CD4-positive, alpha-beta T cell treated with Interleukin-2 at 100 ng/mL for 4 hours (primary cell): ENCODE results near the gene ROR1.
"Not testable (repeated sequence)": the region's sequence is repeated elsewhere in the genome, so short reads cannot be mapped to it uniquely, and the experiment has no call there.

ENCODE experiments used
- DNase-seq: peaks from one replicate; pipeline ENCODE4 v3.0.0-alpha.2; 2020; ENCODE audit warnings: low spot score

Gene ROR1

DNA sequence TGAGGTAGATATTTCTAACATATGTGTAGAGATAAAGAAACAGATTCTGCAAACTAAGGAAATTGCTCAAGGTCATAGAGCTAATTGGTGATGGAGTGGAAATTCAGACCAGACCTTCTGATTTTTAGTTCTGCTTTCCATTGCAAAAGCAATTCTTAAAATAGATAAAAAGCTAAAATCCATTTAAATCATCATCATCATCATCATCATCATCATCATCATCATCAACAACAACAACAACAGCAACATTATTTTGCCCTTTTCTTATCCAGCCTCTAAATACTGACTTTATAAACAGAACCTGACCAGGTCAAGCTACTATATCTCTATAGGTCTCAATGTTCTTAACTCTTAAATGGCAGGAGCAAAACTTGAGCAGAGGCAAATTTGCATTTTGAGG is 14.0 kb upstream of the ROR1 start:
- no peak for DNase-seq

DNA sequence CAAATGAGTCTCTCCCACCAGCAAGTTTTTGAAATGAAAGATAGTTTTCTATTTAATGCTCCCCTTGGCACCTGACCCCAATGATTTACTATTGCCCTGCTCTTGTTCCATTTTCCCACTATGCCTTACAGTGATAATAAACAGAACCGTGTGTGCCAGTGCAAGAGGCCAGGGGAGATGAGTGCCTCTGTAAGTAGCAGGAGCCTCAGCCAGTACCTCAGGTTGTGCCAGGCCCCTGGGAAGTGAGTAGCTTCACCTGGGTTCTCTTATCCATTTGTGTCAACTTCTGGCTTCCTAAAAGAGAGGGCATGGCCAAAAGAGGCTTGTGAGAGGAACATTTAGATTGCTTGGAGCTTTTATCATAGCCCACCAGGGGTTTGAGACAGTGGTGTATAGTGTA is 3.4 kb upstream of the ROR1 start:
- no peak for DNase-seq

DNA sequence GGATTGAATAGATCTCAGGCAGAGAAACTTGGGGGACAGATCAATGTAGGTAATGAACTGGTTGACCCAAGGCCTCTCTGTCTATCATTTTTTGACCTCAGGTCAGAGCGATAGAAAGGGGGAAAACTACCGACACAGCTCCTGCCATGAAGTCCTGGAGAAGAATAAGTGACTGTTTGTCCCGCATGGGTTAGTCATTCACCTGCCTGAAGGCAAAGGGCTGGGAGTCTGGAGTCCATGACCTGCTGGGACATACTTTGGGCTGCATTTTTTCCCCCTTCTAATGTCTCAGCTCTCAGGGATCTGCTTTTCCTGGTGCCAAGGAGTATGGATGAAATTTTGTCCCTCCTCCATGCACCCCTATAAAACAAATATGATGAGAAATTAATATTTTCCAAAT is 1.6 kb upstream of the ROR1 start:
- DNase-seq: no peak

DNA sequence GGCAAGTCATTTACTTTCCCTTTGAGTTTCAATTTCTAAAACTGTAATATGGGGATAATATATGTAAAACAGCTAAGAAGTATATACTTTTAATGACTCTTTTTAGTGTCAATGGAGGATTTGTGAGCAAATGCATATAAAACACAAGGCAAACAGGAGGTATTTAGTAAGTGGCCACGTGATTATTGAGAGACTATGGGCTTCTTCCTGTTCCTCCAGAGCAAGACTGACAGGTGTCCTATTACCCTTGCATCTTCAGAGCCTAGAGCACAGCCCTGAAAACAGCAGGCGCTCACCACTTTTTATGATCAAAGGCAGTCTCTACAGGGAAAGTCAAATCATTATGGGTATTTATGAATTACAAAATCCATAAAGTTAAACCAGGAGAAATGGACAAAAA is 941 bp upstream of the ROR1 start:
- no peak for DNase-seq

DNA sequence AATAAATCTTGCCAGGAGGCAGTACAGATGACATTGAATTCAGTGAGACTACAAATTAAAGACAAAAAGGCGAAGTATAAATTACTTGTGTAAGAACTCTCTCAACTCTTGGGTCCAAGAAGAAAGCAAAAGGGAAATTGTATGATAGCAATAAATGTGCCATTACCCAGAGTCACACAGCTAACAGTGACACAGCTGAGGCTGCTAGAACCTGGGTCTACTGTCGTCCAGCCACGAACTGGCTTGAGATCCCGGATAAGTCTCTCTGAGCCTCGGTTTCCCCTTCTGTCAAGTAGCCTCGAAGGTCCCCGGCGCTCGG is 362 bp upstream of the ROR1 start:
- no peak for DNase-seq

DNA sequence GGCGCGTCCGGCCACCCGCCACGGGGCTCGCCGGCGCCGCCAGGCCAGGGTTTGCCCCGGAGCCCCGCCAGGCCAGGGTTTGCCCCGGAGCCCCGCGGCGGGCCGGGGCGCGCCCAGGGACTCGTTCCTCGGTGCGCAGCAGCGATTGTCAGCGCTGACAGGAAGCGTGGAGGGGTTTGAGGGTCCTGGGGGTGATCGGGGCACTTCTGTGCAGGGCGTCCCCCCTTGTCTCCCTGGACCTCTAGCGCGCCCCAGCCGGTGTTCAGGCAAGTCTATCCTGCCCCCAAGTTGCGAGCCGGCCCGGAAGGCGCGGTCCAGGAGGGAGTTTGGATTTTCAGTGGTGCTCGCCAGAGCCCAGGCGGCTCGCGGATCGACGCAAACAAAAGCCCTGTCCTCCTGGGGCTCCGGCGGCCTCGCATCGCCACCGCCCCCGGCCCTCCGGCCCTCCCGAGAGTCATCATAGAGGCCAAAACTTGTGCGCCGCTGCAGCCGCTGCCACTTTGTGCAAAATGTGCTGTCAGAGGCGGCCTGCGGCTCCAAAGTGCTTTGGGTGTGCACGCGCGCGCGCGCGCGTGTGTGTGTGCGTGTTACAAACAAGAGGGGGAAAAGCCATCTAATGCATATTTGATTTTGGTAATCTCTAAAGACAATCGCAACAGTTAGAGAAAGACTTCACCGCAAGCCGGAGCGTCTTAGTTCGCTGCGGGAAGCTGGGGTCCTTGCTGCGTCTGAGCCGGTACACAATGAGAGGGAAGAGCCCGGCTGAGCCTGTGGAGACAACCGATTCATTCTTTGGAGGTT is 1.0 kb downstream of the ROR1 start:
- no peak for DNase-seq

DNA sequence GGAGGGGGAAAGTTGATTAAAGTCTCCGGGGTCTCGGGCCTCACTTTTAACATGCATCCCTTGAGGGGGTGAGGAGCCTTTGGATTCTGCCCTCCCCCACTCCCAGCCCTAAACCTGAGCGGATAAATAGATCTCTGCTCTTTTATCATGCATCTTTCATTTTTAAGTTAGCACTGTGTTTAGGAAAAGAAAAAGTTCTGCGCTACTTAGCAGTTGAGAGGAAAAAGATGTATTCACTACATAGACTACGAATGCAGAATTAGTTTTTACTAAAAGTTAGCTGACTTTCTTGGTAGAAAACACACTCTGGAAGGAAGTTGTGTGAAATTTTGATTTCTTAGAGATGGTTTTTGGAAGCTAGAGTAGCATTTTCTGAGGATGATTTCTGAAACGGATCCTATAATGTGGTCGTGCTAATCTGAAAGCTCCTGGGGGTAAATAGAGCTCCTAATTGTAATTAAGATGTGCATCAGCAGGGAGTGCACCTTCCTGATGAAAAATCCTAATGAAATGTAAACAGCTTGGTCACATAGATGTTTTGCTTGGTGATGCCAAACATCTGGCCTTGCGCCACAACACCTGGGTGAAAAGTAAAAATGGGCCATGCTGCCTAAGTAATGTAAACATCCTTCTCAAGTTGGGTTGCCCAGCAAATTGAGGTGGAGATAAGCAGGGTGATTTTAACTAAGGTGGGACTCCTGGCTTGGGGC is 1.8 kb downstream of the ROR1 start:
- no peak for DNase-seq

DNA sequence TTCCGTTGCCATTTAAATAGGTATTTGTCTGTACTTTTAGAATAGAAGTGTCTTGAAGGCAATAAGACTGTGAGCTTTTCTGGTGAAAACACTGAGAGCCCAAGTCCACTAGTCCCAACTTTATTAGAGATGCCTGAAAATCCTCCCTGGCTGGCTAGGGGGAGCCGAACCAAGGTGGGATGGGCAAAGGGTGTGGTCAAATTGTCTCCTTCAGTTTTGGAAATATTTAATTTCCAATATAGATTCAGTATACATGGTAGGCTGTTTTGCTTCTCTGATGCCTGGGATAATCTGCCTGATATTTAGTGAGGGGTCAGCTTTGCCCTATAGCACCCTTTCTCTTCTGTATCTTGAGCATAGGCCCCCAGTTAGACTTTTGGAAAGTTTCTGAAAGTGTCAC is 3.5 kb downstream of the ROR1 start:
- DNase-seq: no peak

DNA sequence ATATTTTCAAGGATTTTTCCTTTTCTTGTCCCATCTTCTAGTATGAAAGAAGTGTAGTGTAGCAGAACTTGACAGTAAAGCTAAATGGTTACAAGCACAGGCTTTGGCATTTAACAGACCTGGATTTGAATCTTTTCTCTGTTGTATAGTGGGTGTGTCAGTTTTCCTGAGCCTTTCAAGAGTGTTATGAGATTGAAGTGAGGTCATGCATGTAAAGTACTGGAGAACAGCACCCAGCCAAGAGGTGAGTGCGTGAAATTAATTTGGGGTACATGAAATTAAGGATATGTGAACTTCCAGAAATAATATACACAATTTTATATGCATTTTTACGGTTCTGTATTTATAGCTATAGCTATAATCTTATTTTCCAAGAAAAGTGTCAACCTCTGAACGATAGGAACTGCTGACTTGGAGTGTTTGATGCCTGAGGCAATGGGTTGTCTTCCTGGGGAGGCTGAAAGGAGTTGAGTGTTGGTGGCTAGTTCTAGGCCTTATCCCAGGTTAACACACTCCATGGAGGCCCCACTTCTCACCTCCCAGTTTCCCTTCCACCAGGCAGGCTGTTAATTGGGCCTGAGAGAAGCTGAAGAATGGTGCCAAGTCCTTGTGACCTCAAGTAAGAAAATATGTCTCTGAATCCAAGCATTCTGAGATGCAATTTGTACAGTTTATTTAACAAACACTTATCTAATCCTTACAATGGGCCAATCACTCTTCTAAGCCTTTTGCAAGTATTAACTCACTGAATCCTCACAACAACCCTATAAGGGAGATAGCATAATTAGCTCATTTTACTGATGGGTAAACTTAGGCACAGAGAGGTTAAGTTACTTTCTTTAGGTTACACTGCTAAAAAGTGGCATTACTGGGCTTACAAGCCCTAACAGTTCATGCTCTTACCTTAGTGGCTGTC is 4.4 kb downstream of the ROR1 start:
- DNase-seq: no peak

DNA sequence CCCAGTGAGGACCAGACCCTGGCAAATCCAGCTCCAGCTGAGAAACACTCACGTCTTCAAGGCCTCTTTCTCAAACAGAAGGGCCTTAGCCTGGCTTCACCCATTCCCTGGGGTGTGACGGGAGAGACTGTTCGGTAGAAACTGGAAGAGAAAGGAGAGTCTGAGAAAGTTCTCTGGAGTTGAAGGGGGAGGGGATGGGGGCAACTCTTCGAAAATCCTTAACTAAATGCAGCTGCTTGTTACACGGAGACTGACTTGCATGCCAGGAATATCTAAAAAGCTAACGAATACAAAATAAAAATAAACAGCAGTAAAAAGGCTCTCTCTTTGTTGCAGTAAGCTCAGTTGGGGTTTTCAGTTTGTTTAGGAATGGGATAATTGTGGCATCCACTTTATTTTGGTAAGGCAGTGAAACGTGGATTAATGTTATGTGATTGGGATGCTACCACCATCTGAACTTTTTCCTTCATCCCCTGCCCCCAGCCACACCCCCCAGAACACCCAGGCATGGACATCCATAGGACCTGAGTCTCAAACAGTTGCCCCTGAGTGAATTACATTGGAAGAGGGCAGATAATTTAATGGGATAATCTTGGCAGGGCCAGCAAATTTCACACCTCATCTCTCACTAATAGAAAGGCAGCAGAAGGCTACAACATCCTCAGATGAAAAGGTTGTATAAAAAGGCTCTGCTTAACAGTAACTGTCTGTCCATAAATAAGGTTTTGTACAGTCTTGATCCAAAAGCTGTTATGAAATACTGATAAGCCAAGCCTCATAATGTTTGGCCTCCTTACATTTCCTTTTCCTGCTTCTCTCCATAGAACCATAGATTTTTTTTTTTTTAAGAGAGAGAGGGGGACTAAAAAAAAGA is 5.8 kb downstream of the ROR1 start:
- DNase-seq: no peak

DNA sequence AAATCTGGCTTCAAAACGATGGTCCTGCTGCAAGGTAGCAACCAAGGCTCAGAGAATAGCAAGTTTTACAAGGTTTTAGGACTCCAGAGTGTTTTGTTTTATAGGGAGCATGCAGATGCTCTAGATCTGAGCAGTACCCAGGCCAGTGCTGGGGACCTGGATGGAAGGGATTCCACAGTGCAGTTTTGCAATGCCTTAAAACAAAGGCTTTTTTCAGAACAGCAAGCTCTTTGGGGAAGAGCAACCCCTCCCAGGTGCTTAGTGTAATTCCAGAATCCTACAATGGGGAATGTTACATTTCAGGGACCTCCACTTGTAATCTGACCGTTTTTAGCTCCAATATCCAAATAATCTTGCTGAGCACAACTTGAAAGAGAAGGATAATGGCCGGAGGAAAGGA is 6.7 kb downstream of the ROR1 start:
- no peak for DNase-seq

DNA sequence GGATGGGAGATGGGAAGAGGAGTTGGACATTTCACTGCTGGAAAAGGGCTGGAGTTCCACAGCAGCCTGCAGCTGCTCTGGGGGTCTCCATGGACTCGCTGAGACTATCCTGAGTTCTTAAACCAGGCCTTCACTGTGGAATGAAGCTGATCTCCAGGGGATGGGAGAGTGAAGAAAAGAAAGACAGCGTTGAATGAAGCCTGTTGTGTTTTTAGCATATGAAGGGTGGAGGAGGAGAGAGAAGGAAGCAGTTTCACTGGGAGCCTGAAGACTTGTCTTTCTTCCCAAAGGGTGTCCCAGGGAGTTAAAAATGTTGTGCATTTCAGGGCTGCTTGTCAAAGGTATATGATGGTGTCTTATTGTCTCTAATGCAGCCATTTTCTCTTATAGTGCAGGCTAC is 9.2 kb downstream of the ROR1 start:
- DNase-seq: no peak

DNA sequence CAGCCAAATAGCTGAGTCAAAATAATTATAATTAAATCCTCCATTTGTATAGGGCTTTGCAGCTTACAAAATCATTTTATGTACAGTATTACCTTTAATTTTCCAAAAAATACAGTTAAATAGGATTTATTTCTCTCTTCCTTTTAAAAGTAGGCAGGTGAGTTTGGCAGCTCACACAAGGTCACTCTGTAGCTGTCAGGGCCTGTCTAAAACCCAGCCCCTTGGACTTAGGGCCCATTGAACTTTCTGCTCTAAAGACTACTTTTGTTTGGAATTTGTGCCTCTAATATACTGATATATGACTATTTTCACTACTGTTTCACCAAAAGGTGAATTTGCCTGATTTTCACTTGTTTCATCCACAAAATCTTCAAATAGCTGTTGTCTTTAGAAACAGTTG is 10.3 kb downstream of the ROR1 start:
- no peak for DNase-seq

DNA sequence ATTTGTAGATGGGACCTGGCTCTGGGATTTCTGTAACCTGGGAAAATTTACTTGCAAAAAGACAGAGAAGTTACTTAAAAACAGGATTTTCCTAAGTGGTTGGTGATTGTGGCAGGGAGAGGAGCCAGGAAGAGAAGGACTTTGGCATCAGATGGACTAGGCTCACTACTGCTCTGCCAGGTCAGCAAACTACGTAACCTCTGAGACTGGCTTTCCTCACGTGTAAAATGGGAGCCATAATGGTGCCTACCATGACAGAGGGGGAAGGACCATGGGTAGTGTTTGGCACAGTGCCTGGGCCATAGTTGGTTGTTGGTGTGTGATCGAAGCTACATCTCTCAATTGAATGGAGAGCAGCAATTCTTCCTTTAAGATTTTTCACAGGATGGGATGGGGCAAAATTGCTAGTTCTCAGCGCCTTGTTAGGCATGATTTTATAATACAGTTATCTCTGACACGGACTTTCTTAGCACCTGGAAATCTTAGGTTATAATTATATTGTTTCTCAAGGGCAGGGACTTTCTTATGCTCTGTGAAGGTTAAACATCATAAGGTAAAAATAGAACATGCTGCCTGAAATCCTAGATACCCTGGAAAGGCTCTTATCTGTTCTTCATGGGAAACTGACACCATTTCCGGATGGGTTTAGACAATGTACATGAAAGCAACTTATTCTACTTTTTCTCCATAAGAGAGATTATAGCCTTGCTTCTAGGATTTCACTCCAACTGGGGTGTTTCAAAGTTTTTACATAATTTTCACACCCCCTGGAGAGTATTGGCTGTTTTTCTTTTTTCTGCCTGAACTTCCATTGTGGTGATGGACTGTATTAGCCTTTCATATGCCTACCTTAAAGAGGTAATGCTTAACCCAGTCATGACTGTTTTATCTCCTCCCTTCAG is 10.9 kb downstream of the ROR1 start:
- no peak for DNase-seq

DNA sequence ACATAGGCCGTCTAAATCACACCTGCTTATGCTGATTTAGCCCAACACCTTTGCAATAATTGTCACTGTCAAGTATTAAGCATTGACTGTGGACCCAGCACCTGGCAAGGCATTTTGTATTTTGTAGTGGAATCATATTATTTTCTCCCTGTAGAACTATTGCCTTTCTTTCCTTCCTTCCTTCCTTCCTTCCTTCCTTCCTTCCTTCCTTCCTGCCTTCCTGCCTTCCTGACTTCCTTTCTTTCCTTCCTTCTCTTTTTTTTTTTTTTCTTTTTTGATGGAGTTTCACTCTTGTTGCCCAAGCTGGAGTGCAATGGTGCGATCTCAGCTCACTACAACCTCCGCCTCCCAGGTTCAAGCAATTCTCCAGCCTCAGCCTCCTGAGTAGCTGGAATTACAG is 13.5 kb downstream of the ROR1 start:
- not testable (repeated sequence) for DNase-seq

DNA sequence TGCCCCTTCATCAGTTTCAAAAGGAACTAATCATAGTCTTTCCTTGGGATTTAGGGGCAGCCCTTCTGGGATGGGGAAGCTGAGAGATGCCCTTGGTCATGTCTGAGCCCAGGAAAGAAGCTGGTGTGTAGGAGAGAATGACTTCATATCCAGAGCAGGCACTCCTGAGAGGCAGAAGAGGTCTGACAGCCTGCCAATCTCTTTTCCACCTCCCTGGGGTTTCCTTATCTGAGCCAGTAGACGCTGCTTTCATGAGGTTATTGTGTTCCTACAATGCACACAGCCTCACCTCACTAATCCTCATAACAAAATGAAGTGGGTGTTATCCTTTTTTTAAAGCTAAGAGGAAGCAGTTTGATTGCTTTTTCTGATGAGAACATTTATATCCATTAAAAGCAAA is 14.1 kb downstream of the ROR1 start:
- no peak for DNase-seq

DNA sequence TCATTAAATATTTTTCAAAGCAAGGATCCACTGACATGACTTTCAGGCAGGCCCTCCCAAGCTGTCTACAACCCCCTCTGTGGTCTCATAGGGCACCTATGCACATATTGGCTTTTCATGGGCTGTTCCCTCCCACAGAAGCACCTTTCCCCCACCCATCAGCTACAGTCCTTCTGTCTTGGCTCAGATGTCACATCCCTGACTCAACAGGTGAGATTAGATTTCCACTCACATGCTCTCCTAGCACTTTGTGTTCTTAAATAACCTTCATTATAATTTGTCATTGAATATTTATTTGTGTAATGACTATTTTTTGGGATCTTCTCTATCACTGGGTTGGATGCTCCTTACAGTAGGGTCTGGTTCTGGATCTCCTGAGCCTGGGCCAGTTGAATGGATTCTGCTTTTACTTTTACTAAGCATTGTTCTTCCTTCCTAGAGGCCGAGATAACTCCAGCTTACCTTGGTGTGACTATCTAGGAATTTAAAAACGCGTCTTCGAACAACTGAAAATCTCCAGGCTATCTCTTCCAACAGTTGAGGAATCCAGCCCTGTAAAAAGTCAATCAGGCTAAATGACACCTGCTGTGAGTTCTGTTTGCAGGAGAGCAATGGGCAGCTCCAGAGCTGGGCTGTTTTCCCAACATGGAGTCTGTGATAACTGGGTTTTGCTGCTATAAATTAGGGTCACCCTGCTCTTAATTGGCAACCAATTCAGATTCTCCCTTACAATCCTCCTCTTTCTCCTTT is 16.2 kb downstream of the ROR1 start:
- no peak for DNase-seq

DNA sequence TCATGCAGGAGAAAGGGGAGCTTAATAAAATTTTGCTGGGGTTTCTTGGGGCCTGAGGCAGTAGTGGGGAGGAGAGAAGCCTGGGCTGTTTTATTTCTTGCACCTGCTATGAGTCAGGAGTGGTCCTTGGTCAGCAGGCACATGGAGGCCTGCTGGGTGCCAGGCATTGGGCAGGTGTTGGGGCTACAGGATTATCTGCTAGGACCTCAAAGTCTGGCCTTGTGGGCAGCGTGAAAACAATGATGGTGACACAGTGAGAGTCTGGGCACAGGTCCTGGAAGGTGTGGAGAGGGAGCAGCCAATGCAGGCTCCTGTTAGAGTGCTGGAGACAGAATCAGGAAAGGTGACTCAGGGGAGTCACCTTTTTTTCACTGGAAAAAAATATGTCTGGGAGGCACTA is 17.2 kb downstream of the ROR1 start:
- DNase-seq: no peak

DNA sequence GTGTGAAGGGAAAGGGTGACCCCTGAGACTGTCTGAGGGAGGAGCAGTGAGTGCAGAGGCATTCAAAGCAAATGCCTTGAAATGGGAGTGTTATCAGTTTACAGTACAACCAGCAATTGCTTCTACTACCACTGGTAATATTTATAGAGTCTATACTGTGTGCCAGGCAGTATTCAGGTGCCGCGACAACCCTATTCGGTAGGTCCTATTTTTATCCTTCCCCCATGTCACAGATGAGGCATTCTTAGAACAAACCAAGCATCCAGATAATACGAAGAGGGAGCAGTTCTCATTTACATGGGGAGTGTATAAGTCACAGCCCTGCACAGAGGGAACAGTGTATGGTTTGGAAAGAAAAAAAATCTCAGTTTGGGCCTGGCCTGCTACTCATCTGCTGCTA is 18.3 kb downstream of the ROR1 start:
- DNase-seq: no peak

DNA sequence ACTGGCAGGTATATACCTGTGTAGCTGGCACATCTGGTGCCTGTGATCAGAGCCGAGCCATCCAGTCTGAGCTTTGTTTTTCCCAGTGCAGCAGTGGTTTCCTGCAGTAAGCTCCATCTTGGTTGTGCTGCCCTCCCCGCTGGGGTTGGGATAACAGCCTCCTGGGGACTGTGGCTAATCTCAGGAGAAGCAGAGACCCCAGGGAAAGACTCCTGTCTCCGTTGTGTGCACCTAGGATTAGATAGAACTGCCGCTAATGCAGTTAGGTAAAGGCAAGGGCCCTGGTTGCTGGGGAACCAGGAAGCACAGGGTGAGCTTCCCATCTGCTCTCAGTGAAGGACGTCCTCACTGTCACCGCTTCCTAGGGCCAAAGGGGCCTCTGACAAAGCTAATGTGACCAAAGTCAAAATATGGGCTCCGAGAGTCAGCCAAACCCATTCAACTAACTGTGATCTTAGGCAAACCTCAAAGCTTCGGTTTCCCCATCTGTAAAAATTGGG is 20.0 kb downstream of the ROR1 start:
- no peak for DNase-seq
